Smooth muscle cell (in vitro differentiated cells): Measurements from ENCODE around the gene ZNF79. TPM values are rescaled to one million over a fixed set of nuclear protein-coding genes. Genes with fewer than 3 reads are reported as not detected.

ENCODE experiments used
- DNase-seq: peaks from one replicate; lab custom pipeline; 2025; ENCODE audit not compliant: unreplicated experiment; lab: John Stamatoyannopoulos, UW
- H2AFZ ChIP-seq: fragments of 200-600 bp; sonication (generic); 2 replicates; pipeline ENCODE4 v1.6.0; 2016; ENCODE audit warnings: antibody characterized with exemption, low read depth, mild to moderate bottlenecking
- H3F3A ChIP-seq: fragments of 200-600 bp; sonication (generic); 2 replicates; pipeline ENCODE4 v1.6.0; 2017; ENCODE audit warnings: antibody characterized with exemption, low read depth
- H3K27ac ChIP-seq: fragments of 200-600 bp; sonication (generic); 2 replicates; pipeline ENCODE4 v1.5.1; 2016; ENCODE audit warnings: low read depth, mild to moderate bottlenecking
- H3K27me3 ChIP-seq: fragments of 200-600 bp; sonication (generic); 2 replicates; pipeline ENCODE4 v1.6.1; 2016; ENCODE audit warnings: low read depth, mild to moderate bottlenecking
- H3K36me3 ChIP-seq: fragments of 200-600 bp; sonication (generic); 2 replicates; pipeline ENCODE4 v1.5.1; 2016; ENCODE audit warnings: low read depth
- H3K4me1 ChIP-seq: fragments of 200-600 bp; sonication (generic); 2 replicates; pipeline ENCODE4 v1.5.1; 2016; ENCODE audit warnings: low read depth
- H3K4me2 ChIP-seq: fragments of 200-600 bp; sonication (generic); 2 replicates; pipeline ENCODE4 v1.6.0; 2016; ENCODE audit warnings: mild to moderate bottlenecking
- H3K4me3 ChIP-seq: fragments of 200-600 bp; sonication (generic); 2 replicates; pipeline ENCODE4 v1.5.1; 2016; ENCODE audit warnings: mild to moderate bottlenecking
- H3K79me2 ChIP-seq: fragments of 200-600 bp; sonication (generic); 2 replicates; pipeline ENCODE4 v1.6.0; 2016; ENCODE audit warnings: low read depth, mild to moderate bottlenecking
- H3K9ac ChIP-seq: fragments of 200-600 bp; sonication (generic); 2 replicates; pipeline ENCODE4 v1.6.0; 2016; ENCODE audit warnings: low read depth
- H3K9me3 ChIP-seq: fragments of 200-600 bp; sonication (generic); replicated peaks from 2 replicates; pipeline ENCODE4 v1.5.1; 2016; ENCODE audit warnings: low read depth
- H4K20me1 ChIP-seq: fragments of 200-600 bp; sonication (generic); 2 replicates; pipeline ENCODE4 v1.6.0; 2016; ENCODE audit warnings: low read depth
- WGBS: methylation state at CpG from one replicate; pipeline ENCODE4 v1.1.7; 2016; ENCODE audit warnings: low lambda C conversion rate; 5-methylcytosine and 5-hydroxymethylcytosine counted together
- polyA plus RNA-seq: library from polyadenylated mRNA; unstranded; fragments of >200 nt; fragmentation: Nextera tagmentation; extraction: Ambion mirVana; gene quantifications from 2 replicates; pipeline ENCODE4 v1.2.1, GENCODE V29; 2016
- total RNA-seq: library from RNA; depleted of rRNA; stranded (reverse); fragments of >200 nt; gene quantifications from 2 replicates; pipeline ENCODE4 v1.2.3, GENCODE V29; 2014
- TF ChIP-seq, protein P1 (sequence below): fragments of 200-600 bp; sonication (generic); IDR thresholded peaks from 2 replicates; pipeline ENCODE4 v1.5.1; 2017; ENCODE audit warnings: borderline replicate concordance, mild to moderate bottlenecking, antibody characterized with exemption; ENCODE audit not compliant: insufficient read depth, poor library complexity, severe bottlenecking

Gene ZNF79
- total RNA-seq (6.6 and 8.6 TPM in 2 replicates), polyA plus RNA-seq (4.3 and 4.9 TPM in 2 replicates)

DNA sequence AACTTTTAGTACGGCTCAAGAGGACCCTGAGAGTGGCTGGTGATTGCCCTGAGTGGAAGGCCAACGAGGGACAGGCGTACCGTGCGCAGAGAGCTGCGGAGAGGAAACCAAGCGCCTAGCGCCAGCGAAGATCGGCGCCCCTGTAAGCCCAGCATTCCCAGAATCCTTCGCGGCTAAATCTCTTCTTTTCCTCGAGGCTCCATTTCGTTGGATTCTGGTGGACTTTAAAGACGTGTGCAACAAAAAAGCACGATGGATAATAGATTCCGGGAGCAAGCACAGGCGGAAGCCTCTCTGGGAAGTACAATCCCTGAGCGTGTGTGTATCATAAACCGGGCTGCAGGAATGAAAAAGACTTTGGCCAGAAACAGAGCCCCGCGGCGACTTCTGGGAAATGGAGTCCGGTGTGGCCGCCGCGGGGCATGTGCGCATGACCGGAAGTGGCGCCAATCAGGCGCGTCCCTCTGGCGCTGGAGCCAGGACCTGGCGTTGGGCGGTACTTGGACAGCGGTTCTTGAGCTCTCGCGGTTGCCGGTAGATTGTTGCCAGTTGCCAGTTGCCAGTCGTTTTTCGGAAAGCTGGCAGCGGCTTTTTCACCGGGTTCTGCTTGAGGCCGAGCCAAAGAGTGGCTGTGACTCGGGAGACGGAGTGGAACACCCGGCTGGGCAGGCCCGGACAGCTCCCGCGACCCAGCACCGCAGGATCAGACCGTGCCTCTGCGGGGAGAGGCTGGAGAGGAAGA, at the start of gene ZNF79:
Gene ZNF79, plus strand, starts transcription at position 449 of the 742 bp plus-strand sequence. CDS start 406 bp downstream, outside the sequence.
- peaks cover 63% of the 10 kb centered on the region for H3K79me2 ChIP-seq
- H3K27ac ChIP-seq: peak within 1 kb of the TSS; percentile 72
- peak within 1 kb of the TSS; percentile 81 for H3K9ac ChIP-seq
- WGBS: under 1% methylated on average over 54 of the region's 54 CpGs
- H3K36me3 ChIP-seq: no peaks in the 10 kb centered on the region
- H4K20me1 ChIP-seq: peaks cover 26% of the 10 kb centered on the region
- DNase-seq: peak; percentile 86
- TF ChIP-seq, protein P1, sequence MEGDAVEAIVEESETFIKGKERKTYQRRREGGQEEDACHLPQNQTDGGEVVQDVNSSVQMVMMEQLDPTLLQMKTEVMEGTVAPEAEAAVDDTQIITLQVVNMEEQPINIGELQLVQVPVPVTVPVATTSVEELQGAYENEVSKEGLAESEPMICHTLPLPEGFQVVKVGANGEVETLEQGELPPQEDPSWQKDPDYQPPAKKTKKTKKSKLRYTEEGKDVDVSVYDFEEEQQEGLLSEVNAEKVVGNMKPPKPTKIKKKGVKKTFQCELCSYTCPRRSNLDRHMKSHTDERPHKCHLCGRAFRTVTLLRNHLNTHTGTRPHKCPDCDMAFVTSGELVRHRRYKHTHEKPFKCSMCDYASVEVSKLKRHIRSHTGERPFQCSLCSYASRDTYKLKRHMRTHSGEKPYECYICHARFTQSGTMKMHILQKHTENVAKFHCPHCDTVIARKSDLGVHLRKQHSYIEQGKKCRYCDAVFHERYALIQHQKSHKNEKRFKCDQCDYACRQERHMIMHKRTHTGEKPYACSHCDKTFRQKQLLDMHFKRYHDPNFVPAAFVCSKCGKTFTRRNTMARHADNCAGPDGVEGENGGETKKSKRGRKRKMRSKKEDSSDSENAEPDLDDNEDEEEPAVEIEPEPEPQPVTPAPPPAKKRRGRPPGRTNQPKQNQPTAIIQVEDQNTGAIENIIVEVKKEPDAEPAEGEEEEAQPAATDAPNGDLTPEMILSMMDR: no peak
- peak within 1 kb of the TSS; percentile 77 for H3K4me3 ChIP-seq
- peaks cover 18% of the 10 kb centered on the region for H3K4me1 ChIP-seq
- H3K27me3 ChIP-seq: no peaks in the 10 kb centered on the region
- H3K4me2 ChIP-seq: peak within 1 kb of the TSS; percentile 87
- no peaks in the 10 kb centered on the region for H3K9me3 ChIP-seq
- H3F3A ChIP-seq: peaks cover 10% of the 10 kb centered on the region
- H2AFZ ChIP-seq: peak within 1 kb of the TSS; percentile 86

DNA sequence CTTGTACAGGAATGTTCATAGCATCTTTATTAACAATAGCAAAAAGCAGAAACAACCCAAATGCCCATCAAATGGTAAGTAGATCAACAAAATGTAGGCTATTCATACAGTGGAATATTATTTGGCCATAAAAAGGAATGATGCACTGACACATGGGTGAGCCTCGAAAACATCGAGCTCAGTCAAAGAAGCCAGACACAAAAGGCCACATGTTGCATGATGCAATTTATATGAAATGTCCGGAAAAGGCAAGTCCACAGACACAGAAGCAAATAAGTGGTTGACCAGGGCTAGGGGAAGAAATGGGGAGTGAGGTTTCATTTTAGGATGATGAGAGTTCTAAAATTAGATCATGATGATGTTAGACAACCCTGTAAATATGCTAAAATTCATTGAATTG, 43.7 kb upstream of the ZNF79 start:
- TF ChIP-seq, protein P1: no peak
- Histone ChIP-seq H3F3A (no peaks in the 10 kb centered on the region), H3K4me2 (no peak overlapping the region), H3K9ac (no peak overlapping the region), H3K36me3 (no peaks in the 10 kb centered on the region), H3K4me1 (no peaks in the 10 kb centered on the region), H3K79me2 (no peaks in the 10 kb centered on the region), H4K20me1 (no peaks in the 10 kb centered on the region), H3K27ac (no peak overlapping the region), H2AFZ (no peak overlapping the region), H3K4me3 (no peak overlapping the region), H3K9me3 (no peaks in the 10 kb centered on the region), H3K27me3 (no peaks in the 10 kb centered on the region)
- WGBS: 97% methylated on average over 3 of the region's 3 CpGs
- no peak for DNase-seq

DNA sequence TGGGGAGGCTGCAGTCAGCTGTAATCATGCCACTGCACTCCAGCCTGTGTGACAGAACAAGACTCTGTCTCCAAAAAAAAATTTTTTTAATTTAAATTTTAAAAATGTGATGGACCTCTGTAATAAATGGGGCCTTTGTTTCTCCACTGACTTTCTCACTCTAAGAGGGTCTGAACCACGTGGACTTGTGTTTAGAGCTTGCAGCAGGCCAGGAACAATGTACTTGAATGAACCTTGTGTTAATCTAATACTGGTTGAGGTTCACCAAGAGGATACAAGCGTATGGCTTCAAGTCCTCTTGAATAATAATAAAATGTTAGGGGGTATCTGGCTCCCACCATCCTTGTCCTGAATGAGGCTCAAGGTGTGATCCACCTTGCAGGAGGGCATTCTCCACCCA, 41.6 kb upstream of the ZNF79 start:
- H3K9me3 ChIP-seq: no peaks in the 10 kb centered on the region
- H3K4me2 ChIP-seq: no peak overlapping the region
- H3K36me3 ChIP-seq: no peaks in the 10 kb centered on the region
- H3K9ac ChIP-seq: no peak overlapping the region
- WGBS: 91% methylated on average over 2 of the region's 2 CpGs
- H3F3A ChIP-seq: no peaks in the 10 kb centered on the region
- no peak overlapping the region for H3K4me3 ChIP-seq
- no peak for DNase-seq
- H3K79me2 ChIP-seq: no peaks in the 10 kb centered on the region
- no peaks in the 10 kb centered on the region for H3K27me3 ChIP-seq
- H4K20me1 ChIP-seq: no peaks in the 10 kb centered on the region
- no peak overlapping the region for H3K27ac ChIP-seq
- TF ChIP-seq, protein P1: no peak
- no peaks in the 10 kb centered on the region for H3K4me1 ChIP-seq
- H2AFZ ChIP-seq: no peak overlapping the region
